C4-2B (cell line): ENCODE data around the gene DCLK2.

ENCODE experiments used
- ZFX ChIP-seq: fragments of 450-650 bp; IDR thresholded peaks from 2 replicates; pipeline ENCODE4 v1.6.1; 2017
- TF ChIP-seq, protein P1 (sequence below): fragments of 450-650 bp; conservative IDR thresholded peaks from 2 replicates; pipeline ENCODE4 v1.5.1; 2017; ENCODE audit warnings: mild to moderate bottlenecking

GRCh38 chr4:150161109-150161508, 82.9 kb downstream of the DCLK2 start:
- TF ChIP-seq ZFX, result no peak
- TF ChIP-seq, protein P1, sequence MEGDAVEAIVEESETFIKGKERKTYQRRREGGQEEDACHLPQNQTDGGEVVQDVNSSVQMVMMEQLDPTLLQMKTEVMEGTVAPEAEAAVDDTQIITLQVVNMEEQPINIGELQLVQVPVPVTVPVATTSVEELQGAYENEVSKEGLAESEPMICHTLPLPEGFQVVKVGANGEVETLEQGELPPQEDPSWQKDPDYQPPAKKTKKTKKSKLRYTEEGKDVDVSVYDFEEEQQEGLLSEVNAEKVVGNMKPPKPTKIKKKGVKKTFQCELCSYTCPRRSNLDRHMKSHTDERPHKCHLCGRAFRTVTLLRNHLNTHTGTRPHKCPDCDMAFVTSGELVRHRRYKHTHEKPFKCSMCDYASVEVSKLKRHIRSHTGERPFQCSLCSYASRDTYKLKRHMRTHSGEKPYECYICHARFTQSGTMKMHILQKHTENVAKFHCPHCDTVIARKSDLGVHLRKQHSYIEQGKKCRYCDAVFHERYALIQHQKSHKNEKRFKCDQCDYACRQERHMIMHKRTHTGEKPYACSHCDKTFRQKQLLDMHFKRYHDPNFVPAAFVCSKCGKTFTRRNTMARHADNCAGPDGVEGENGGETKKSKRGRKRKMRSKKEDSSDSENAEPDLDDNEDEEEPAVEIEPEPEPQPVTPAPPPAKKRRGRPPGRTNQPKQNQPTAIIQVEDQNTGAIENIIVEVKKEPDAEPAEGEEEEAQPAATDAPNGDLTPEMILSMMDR, result no peak
